Pancreas (tissue), 10 donors: ENCODE results near the gene MRPL36. TPM values are rescaled to one million over a fixed set of nuclear protein-coding genes. Genes with fewer than 3 reads are reported as not detected.

Experiments
- ATAC-seq, 4 donors: fragments of 200-7000 bp; cut with Tn5 transposase; one replicate each; pipeline versions ENCODE4 v1.8.0 to v1.9.1; 2020; ENCODE audit warnings: mild to moderate bottlenecking in 4 of 4, moderate library complexity in 4 of 4
- DNase-seq, 6 donors: peaks; one replicate each; pipeline ENCODE4 v3.0.0-alpha.2; 2020
- FAIRE-seq: peaks from 2 replicates; lab custom pipeline; 2012; peaks lifted over from hg19 to GRCh38; lab: Jason Lieb, UNC
- H3K27ac ChIP-seq, 4 donors: fragments of 200-600 bp; sonication (generic); 1 replicate in 3 of 4; 2 replicates in 1 of 4; pipeline versions ENCODE4 v1.5.0 to v1.8.0; 2020
- H3K27me3 ChIP-seq, 4 donors: fragments of 200-600 bp; one replicate each; pipeline ENCODE4 v1.8.0; 2021
- H3K36me3 ChIP-seq, 3 donors: fragments of 200-600 bp; sonication (generic) in 1 of 3; one replicate each; pipeline versions ENCODE4 v1.5.0 to v1.8.0; 2020 to 2021
- H3K4me1 ChIP-seq, 3 donors: fragments of 200-600 bp; one replicate each; pipeline ENCODE4 v1.8.0; 2021
- H3K4me3 ChIP-seq, 4 donors: fragments of 200-600 bp; sonication (generic) in 2 of 4; one replicate each; pipeline versions ENCODE4 v1.5.0 to v1.8.0; 2020 to 2021
- H3K9me3 ChIP-seq, 4 donors: fragments of 200-600 bp; one replicate each; pipeline ENCODE4 v1.8.0; 2021
- WGBS, 2 donors: extraction: QIAGEN DNeasy Blood & Tissue Kit; methylation state at CpG; one replicate each; pipeline ENCODE4 v1.1.7; 2013; 5-methylcytosine and 5-hydroxymethylcytosine counted together
- intact Hi-C, 3 donors: fragments of 100-400 bp; cut with DNase I; formaldehyde crosslinking; loops; one replicate each; pipeline versions ENCODE4 v1.11.1 to v1.14.2; 2022
- polyA plus RNA-seq, 2 donors: library from polyadenylated mRNA; stranded (reverse); fragments of 200-250 nt; gene quantifications; one replicate each; pipeline ENCODE4 v1.2.3, GENCODE V29; 2013
- total RNA-seq, 6 donors: library from RNA; stranded (reverse); fragmentation: NEBNext Ultra II Directional in 4 of 6; extraction: Animal tissue kit (Norgen Biotek cat#: 25700) in 4 of 6; gene quantifications; one replicate each; pipeline versions ENCODE4 v1.2.1 to v1.2.4, GENCODE V29; 2021 to 2023
- TF ChIP-seq, protein P1 (sequence below), 4 donors: fragments of 200-600 bp; sonication (generic) in 3 of 4; IDR thresholded peaks; one replicate each; pipeline versions ENCODE4 v1.5.0 to v1.8.0; 2021; ENCODE audit warnings: antibody characterized with exemption in 4 of 4
- donor health status: healthy with polysubstance abuse.
- donor health status: DM: no; HTN: no; CAD: no; lungs with moderate emphysema.
- donor health status: DM: no; HTN: no; CAD: no.
- donor health status: control.
- donor health status: control.
- donor health status: Bipolar disorder and iron deficiency.
- donor health status: DM: yes; HTN: yes; CAD: no.
- donor health status: DM: no; HTN: no; CAD: no.
- donor health status: DM: no; HTN: no; CAD: no.
- donor health status: DM: yes; HTN: yes; CAD: no.

The MRPL36 gene
- total and polyA plus RNA-seq, 8 donors: 13.1 to 48.0 (median 16.1) TPM

DNA sequence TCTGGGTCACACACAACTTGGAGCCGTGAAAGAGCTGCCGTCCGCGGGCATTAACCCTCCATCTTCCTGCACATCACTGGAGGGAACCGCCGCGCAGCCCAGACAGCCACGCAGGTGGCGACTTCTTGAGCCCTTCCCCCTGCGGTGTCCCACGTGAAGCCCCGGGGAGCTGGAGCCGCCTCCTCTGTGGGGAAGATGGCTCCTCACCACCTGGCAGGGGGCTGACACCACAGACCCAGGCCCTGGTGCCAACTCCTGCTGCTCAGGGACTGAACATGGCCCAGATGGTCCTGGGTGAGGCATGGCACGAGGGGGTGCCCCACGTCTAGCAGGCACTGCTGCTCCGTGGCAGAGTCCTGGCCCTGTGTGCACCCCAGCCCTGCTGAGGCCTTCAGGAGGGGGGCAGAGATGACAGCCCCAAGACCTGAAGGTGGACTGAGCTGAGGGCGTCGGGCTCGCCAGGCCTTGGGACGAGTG is 40.5 kb upstream of the MRPL36 start:
- intact Hi-C loops: no loop called here
- DNase-seq (peak in 1 of 6 donors; percentile 47), ATAC-seq (no peak), FAIRE-seq (no peak)
- H3K36me3 ChIP-seq: no peaks in the 10 kb centered on the region
- H3K9me3 ChIP-seq: no peaks in the 10 kb centered on the region
- WGBS, 2 donors: 68 to 80% methylated on average over 20 of the region's 20 CpGs
- no peak overlapping the region for H3K27ac ChIP-seq
- TF ChIP-seq, protein P1, sequence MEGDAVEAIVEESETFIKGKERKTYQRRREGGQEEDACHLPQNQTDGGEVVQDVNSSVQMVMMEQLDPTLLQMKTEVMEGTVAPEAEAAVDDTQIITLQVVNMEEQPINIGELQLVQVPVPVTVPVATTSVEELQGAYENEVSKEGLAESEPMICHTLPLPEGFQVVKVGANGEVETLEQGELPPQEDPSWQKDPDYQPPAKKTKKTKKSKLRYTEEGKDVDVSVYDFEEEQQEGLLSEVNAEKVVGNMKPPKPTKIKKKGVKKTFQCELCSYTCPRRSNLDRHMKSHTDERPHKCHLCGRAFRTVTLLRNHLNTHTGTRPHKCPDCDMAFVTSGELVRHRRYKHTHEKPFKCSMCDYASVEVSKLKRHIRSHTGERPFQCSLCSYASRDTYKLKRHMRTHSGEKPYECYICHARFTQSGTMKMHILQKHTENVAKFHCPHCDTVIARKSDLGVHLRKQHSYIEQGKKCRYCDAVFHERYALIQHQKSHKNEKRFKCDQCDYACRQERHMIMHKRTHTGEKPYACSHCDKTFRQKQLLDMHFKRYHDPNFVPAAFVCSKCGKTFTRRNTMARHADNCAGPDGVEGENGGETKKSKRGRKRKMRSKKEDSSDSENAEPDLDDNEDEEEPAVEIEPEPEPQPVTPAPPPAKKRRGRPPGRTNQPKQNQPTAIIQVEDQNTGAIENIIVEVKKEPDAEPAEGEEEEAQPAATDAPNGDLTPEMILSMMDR (IDR thresholded peaks at IDR 0.05): no peak
- H3K27me3 ChIP-seq: peaks cover 0 to 6% (median 0%) of the 10 kb centered on the region in 4 donors
- H3K4me1 ChIP-seq: no peaks in the 10 kb centered on the region
- H3K4me3 ChIP-seq: no peak overlapping the region

DNA sequence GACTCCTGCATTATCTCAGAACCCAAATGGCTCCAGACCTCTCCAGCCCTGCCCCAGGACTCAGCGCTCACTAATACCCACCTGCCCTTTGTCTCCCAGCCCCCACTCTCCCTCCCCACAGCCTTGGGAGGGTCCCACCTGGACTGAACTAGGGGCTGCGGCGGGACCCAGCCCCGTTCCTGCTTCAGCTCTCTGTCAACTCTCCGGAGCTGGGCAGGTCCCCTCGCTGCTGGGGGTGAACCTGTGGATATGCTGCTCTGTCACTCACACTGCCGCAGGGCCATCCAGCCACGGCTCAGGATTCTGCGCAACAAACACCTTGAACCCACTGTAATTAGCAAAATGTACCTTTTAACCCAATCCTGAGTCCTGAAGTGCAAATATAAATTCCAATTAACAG is 38.4 kb upstream of the MRPL36 start:
- DNase-seq (no peak), ATAC-seq (no peak), FAIRE-seq (no peak)
- TF ChIP-seq, protein P1 (IDR thresholded peaks at IDR 0.05): no peak
- no peaks in the 10 kb centered on the region for H3K4me1 ChIP-seq
- peaks cover 0 to 6% (median 0%) of the 10 kb centered on the region in 4 donors for H3K27me3 ChIP-seq
- H3K36me3 ChIP-seq: no peaks in the 10 kb centered on the region
- WGBS, 2 donors: 80 to 86% methylated on average over 9 of the region's 9 CpGs
- H3K4me3 ChIP-seq: no peak overlapping the region
- H3K9me3 ChIP-seq: no peaks in the 10 kb centered on the region
- intact Hi-C loops: no loop called here
- H3K27ac ChIP-seq: no peak overlapping the region

DNA sequence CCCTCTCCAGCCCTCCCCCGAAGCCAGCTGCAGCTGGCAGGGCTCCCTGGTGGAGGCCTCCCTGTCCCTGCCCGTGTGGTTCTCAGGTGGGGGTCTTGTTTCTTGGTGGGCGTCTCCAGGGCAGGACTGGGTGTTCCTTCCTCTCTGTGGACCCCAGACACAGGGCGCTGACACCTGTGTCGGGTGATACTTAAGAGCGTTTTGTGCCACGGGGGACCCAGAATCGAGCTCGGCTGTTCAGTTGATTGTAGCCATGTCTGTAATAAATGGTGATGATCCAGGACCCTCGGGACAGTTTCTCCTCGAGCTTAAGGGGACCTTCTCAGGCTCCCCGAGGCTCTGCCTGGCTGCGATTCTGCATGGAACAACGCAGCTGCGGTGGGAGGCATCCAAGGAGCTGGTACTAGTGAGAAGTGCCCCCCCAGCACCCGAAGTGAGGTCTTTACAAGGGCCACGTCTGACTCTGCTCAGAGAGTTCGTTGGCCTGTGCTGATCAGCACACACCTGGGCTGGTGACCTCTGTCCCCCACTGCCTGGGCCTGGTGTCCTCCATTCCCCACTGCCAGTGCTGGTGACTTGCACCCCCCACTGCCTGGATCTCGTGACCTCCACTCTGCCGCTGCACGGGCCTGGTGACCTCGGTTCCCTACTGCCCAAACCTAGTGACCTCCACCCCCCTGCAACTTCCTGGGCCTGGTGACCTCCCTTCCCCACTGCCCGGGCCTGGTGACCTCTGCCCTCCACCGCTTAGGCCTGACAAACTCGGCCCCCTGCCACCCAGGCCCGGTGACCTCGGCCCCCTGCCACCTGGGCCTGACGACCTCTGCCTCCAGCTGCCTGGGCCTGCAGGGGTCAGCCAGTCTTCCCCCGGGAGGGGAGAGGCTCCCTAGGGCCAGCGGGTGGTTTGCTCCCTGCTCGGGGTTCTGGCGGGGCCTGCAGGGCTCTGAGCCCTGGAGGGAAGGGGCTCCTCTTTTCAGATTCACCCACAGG is 37.5 kb upstream of the MRPL36 start:
- no peak for ATAC-seq
- peaks cover 0 to 6% (median 0%) of the 10 kb centered on the region in 4 donors for H3K27me3 ChIP-seq
- no peak for FAIRE-seq

DNA sequence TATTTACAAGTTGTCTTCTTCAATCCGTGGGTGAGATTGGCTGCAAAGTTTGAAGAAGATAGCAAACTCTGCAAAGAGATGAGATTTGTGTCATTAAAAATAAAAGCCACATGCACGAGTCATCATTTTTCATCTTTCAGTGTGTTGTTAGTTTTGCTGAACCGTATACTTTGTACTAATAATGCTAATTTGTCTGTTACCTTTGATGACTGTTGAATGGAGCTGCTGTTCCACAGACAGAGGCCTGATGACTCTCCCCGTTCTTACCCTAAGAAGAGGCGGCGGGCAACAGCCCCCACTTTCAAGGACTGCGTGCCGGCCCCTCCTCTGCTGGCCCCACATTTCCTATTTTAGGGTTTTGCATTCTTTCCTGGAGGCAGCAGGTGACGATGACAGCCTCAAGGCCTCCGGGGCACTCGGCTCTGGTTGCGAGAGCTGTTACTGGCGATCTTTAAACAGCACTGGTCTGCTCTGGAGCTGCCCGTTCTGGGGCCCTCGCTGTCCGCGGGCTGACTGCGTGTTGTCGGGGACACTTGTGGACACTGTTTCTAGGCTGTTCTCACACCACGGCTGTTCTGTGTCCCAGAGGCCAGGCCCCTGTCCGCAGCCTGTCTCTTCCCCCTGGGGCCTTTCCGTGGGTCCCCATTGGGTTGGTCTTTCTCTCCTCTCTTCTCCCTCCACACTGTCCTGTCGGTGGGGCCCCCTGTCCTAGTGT is 36.7 kb upstream of the MRPL36 start:
- no peak overlapping the region for H3K27ac ChIP-seq
- intact Hi-C loops: no loop called here
- DNase-seq: no peak
- no peaks in the 10 kb centered on the region for H3K9me3 ChIP-seq
- ATAC-seq: peak in 1 of 4 donors; percentile 40
- peaks cover 0 to 6% (median 0%) of the 10 kb centered on the region in 4 donors for H3K27me3 ChIP-seq
- TF ChIP-seq, protein P1 (IDR thresholded peaks at IDR 0.05): no peak
- 32 to 33% methylated on average over 23 of the region's 23 CpGs for WGBS, 2 donors
- H3K4me3 ChIP-seq: no peak overlapping the region
- no peak for FAIRE-seq
- H3K4me1 ChIP-seq: no peaks in the 10 kb centered on the region
- H3K36me3 ChIP-seq: no peaks in the 10 kb centered on the region

More for the DNA sequence above, 37.5 kb upstream of the MRPL36 start:
- WGBS, 2 donors: 71 to 77% methylated on average over 32 of the region's 32 CpGs
- TF ChIP-seq, protein P1 (IDR thresholded peaks at IDR 0.05): no peak
- Histone ChIP-seq H3K9me3 (no peaks in the 10 kb centered on the region), H3K27ac (no peak overlapping the region), H3K4me1 (no peaks in the 10 kb centered on the region), H3K36me3 (no peaks in the 10 kb centered on the region), H3K4me3 (no peak overlapping the region)
- intact Hi-C loops: no loop called here
- DNase-seq: no peak
